HG02970 (cell line): ENCODE data around the gene RAB44.
"Not testable (repeated sequence)": the region's sequence is repeated elsewhere in the genome, so short reads cannot be mapped to it uniquely, and the experiment has no call there.

Experiments used
- ATAC-seq: cut with Tn5 transposase; IDR thresholded peaks from one replicate; pipeline ENCODE4 v1.9.1; 2021; ENCODE audit warnings: mild to moderate bottlenecking, moderate library complexity, moderate number of reproducible peaks; ENCODE audit not compliant: unreplicated experiment, low FRiP score

Gene RAB44, protein sequence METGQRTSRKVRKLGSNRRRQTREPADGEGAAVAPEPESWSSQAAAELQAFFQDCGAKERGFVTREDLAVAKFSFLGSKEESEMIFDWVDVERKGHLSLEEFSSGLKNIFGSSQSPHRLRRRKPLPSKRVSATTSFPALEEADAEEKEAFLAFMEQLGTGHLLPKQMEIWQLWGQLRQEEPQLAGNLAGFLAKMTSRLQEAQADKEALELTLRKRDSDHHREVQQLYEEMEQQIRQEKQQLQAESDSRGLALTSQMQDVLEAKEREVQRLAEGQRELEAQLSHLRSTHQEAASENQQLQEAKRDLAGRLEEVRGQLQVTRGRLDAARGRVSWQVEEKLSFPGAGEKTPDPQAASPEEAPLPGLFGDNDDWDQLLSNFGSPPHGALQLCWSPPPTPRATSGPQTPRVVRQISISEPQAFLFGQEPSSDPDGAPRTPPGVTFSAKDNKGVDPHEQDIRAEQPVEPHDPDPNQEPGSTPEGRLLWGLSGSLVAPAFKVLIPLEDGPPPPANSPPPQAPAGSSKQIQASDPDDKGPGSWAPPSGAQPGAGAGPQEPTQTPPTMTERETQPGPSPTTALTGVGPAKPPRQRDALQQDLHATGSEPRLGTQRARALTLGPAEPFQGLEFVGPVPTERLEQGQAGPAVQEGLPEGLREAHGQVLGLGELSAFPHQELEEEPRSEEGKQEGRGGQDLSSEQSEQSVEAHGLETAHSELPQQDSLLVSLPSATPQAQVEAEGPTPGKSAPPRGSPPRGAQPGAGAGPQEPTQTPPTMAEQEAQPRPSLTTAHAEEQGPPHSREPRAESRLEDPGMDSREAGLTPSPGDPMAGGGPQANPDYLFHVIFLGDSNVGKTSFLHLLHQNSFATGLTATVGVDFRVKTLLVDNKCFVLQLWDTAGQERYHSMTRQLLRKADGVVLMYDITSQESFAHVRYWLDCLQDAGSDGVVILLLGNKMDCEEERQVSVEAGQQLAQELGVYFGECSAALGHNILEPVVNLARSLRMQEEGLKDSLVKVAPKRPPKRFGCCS

DNA sequence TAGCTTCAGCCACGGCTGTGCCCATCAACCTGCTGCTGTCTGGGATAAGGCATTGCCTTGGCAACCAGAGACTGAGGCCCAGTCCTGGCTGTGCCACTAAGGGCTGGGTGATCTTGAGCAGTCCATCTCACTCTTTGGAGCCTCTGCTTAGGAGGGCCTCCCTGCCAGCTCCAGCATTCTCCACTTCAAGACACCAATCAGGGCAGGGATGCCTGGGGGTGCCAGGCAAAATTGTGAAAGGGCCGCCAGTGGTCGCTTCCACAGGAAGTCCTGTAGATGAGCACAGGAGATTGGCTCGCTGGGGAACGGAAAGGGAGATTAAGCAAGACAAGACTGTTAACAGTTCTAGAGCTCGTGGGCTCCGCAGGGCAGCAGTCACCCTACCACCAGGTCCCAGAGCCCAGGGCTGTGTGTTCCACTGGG, at the start of gene RAB44:
Gene RAB44 (plus strand): TSS at position 346 of the 423 bp plus-strand sequence. CDS start 6,410 bp downstream, outside the sequence.
- ATAC-seq = no peak

DNA sequence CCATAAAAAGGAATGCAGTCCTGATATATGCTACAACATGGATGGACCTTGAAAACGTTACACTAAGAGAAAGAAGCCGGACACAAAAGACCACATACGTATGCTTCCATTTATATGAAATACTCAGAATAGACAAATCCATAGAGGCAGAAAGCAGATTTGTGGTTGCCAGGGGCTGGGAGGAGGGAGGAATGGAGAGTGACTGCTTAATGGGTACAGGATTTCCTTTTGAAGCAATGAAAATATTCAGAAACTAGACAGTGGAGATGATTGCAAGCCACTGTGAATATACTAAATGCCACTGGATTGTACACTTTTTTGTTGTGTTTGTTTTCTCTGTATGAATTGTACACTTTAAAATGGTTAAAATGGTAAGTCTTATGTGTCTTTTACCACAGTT, 48.5 kb upstream of the RAB44 start:
- ATAC-seq = no peak

DNA sequence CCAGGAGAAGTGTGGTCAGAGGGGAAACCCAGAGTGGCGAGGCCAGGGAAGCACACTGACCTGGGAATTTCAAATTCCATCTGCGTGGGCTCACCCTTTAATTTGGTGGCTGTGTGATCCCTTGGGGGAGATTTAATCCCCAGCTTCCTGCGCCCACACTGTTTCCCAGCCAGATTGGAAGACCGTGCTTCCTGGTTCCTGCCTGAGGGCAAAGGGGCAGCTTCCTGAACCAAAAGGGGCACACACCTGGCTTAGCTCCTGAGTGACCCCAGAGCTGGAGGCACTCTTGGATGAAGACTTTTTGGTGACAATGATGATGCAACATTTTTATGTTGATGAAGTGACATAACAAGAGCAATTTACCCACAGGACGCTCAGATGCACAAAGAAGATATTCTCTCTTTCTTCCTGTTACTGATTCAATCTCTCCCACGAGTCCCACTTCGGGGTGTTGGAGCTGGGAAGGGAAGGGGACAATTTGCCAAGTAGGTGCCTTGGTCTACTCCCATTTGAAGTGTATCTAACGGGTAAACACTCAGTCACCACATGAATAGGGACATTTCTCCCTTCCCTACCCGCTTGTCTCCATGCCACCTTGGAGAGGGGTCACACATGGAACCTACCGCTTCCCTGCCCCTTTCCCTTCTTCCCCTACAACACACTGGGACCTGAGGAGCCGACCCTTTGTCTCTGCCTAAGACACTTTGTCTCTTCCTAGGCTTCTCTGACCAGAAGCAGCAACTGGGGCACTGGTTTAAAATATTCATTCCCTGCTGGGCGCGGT, 47.7 kb upstream of the RAB44 start:
- ATAC-seq = no peak

DNA sequence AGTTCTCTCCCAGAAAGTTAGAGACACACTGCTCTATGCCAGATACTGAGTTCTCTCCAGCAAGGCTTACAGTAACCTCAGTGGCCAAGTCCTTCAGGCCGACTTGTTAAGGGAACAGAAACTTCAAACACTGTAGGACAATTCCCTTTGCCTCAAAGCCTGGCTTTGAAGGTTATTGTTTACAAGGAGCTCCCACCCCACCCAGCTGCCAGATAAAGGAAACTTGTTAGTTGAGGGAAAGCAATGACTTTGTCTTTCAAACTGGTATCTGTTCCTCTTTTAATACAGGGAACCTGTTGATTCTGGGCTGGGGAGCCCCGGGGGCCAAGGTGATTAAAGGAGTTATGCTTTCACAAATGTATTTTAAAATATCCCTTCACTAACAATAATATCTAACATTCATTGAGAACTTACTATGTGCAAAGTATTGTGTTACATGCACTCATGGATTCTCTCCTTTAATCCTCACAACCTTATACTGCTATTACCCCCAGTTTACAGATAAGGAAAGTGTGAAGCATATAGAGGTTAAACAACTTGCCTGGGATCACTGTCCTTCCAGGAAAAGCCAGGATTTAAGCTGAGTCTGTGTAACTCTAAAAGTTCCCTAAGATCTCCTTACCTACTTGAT, 46.7 kb upstream of the RAB44 start:
- ATAC-seq = no peak

DNA sequence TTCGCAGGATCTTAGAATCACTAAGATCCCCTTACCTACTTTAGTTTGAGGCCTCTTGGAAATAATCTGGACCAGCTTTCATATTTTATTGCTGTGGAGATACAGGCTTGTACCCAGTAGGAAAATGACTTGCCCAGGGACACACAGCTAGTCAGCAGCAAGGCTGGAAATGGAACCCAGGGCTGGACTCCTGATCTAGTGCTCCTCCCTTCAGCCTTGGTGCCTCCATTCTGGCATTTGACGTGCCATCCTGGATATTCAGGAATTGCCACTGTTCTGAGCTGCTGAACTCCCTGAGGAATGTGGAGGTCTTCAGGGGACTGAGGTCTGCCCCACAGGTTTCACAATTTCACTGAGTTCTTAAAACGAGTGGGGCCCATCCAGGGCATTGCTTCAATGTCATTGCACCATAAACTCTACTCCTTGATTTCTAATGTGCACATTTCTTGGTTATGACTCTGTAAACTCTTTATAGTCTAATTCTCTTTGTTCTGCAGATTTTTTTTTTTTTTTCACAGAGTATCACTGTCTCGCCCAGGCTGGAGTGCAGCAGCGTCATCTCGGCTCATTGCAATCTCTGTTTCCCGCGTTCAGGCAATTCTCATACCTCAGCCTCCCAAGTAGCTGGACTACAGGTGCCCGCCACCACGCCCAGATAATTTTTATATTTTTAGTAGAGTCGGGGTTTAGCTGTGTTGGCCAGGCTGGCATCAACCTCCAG, 45.8 kb upstream of the RAB44 start:
- no peak for ATAC-seq

DNA sequence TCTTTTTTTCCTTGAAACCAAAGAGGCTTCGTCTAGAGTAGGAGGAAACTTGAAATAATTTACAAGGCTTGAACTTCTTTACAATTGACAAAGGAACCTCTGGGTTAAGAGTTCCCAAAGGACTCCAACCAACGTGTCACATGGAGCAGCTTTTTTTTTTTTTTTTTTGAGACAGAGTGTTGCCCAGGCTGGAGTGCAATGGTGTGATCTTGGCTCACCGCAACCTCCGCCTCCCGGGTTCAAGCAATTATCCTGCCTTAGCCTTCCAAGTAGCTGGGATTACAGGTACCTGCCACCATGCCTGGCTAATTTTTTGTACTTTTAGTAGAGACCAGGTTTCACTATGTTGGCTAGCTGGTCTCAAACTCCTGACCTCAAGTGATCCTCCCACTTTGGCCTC, 43.2 kb upstream of the RAB44 start:
- ATAC-seq = not testable (repeated sequence)

DNA sequence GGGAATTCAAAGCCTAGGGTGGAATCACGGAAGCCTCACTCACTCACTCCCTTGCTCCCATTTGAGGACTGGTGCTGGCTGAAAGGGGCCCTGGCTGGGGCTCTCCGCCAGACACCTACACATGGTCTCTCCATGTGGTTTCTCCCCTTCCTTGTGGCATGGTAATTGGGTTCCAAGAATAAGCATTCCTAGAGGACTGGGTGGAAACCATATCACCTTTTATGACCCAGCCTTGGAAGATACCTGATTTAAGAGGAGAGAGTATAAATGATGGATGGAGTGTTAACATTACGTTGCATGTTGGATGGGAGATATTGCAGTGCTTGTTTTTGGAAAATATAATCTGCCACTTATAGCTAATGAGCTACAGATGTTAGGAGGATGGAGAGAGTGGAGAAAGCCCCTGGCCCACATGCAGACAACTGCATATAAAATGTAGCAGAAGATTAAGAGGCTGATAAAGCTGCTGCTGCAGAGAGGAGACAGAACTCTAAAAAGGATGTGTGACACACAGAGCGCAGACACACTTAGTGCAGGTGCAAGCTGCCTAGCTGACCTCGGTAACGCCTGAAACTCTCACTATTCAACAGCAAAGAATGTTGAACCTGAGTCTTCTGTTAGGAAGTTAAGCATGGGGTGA, 42.4 kb upstream of the RAB44 start:
- no peak for ATAC-seq

DNA sequence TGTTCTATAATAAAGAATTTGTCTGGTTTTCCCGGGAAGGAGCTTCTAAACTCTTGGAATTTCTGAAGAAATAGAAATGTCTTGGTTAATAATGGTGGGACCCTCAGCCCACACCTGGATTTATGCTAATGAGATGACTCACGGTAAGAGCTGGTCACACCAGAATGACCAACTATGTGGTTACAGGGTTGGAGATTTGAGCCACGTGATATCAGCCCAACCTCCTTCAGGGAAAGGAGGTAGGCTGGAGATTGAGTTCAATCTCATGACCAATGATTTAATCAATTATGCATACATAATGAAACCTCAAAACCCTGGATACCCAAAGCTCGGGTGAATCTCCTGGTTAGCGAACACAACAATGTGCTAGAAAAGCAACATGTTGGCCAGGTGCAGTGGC, 41.2 kb upstream of the RAB44 start:
- ATAC-seq = no peak

DNA sequence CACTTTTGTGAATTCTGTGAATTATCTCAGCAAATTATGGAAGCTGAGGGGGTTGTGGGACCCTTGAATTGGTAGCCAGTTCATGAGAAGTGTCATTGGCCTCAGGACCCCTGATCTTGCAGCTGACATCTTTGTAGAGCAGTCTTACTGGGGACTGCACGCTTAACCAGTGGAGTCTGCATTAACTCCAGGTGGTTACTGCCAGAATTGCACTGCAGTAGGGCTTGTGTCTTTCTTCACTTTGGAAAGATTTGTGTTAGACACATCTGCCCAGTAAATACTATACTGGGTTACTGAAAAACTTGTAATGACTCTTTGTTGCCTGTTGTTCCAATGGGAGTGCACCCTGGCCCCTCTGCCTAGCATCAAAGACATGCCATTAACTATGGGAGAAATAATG, 40.4 kb upstream of the RAB44 start:
- ATAC-seq = no peak

DNA sequence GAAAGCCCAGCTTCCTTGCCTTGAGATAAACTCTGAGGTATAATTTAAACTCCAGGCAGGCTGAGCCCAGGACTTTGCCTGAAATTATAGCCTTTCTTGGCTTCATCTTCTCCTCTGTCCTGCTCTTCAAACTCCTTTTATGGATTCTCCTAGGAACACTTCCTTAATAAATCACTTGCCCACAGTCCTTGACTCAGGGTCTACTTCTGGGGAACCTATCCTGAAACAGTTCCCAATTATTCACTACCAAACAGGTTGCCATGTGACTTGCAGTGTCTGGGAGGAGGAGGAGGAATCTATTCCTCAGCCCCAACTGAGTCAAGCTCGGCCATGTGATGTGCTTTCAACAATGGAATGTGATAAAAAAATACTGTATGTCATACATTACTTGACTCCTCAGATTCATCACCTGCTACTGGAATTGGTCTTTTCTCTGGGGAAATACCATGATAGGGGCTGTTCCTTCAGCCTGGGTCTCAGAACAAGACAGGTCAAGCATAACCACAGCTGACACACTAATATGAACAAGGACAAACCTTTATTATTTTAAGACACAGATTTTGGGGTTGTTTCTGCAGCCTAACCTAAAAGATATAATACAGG, 39.6 kb upstream of the RAB44 start:
- no peak for ATAC-seq

DNA sequence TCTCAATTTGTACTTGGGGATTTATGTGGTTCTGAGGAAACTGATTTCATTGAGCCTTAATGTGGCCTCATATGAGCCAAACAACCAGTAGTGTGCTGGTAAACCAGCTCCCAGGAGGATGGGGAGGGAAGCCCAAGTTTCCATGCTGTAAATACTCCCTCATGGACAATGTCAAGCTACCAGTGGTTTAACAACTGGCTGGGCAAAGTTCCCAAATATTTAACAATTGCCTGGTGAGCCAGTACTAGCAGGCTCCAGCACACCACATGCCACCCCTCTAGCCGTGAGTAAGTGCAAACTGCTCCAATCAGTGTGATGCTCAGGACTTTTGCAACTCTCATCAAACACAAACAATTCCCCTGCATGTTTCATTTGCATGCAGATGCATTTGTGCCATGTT, 38.4 kb upstream of the RAB44 start:
- ATAC-seq = no peak

DNA sequence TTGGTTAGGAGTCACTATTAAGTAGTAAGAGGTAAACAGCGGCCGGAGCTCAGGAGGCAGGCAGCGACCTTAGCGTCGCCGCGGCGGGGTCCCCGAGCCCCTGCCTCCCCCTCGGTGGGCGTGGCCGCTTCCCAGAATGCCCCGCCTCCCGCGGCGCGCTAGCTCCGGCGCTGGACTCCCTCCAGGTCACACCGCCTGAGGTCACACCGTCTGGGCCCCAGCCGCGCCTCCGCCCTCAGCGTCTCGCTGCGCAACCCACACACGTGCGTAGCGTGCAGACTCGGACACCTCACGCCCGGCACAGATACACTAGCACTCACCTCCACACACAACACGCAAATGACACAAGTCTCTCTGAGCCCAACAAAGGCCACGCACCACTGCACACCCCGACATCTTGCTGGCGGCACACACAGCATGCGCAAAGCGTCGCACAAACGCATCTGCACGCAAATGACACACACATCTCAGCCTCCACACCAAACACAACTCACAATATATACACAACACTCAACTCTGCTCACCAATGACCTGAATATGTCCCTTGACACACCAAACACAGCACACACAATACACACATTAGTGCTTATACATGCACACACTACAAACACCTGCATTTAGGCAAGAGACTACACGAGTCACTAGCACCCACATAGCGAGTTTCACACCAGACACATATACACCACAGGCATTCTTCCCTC, 36.7 kb upstream of the RAB44 start:
- no peak for ATAC-seq

DNA sequence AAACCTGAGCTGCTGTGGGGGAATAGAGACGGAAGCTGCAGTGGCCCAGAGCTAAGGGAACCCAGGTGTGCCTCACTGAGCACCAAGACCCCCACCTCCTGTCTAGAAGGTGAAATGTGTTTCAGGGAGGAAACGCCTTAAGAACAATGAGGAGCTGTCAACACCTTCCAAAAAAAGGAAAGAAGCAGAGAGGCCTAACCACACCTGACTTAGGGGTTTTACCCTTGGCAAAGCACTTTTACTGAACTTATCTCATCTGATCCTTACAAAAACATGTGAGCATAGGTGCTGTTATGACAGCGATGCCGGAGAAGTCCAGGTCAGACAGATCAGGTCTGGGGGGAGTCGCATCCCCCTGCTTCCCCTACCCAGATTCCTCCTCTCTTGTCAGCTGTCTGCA, 35.2 kb upstream of the RAB44 start:
- no peak for ATAC-seq

DNA sequence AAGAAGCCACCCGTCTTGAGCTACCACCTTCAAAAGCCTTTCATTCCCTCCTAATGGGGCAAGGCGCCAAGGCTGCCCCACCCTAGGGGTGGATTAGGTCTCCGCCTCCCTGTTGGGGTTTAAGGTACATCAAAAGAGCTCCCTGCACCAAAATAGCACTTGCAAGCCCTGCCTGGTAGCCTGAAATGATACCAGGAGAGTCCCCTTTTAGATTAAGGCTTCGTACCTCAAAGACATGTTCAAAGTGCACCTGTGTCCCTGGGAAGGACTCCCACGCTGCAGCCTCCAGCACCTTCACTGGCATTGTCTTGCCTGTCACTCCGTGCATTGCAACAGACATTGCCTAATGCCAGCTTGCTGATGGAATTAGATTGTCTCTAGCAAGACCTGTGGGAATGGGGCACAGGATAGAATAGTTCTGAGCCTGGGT, 34.8 kb upstream of the RAB44 start:
- ATAC-seq = no peak

DNA sequence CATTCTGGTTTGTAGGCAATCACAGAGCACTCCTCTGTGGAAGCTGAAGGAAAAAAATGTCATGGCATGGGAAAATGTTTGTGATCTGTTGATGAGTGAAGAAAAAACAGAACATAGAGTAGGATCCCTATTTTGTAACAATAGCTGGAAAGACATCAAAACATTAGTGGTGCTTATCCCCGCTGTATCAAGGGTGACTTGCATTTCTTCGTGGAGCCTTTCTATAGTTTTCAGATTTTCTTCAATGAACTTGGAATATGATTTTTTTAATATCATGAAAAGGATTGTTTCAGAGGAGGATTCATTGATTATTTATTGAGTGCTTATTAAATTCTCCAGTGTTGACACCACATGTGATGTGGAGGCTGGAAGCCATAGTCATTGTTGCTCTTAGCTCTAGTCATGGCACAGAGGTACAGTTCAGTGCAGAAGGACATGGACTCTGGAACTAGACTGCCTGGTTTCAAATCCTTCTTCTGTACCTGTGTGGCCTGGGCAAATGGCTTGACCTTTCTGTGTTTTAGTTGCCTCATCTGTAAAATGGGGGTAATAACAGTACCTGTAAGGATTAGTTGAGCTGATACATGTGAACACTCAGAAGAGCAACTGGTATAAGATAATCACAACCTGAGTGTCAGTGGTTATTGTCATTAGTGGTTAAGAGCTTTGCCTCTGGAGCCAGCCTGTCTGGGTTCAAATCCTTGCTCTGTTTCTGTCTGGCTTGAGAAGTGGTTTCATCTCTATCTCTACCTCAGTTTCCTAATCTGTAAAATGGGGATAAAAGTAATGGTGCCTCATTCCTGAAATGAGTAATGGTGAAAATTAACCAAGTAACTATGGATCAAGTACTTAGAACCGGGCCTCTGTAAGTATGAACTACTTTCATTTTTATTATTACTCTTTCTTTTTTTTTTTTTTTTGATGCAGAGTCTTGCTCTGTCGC, 33.9 kb upstream of the RAB44 start:
- ATAC-seq = no peak

DNA sequence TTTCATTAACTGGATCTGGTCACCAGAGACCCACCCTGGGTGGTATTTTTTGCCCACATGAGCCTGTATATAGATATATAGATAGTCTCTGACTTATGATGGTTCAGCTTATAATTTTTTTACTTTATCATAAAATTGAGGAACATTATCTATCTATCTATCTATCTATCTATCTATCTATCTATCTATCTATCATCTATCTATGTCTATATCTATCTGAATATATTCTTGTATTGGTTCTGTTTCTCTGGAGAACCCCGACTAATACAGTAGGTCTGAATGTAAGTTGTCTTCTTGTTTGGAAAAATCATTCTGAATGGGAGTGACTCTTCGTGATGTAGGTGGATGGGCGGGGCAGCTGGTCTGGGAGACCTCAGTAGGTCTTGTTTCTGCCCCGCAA, 32.4 kb upstream of the RAB44 start:
- no peak for ATAC-seq

DNA sequence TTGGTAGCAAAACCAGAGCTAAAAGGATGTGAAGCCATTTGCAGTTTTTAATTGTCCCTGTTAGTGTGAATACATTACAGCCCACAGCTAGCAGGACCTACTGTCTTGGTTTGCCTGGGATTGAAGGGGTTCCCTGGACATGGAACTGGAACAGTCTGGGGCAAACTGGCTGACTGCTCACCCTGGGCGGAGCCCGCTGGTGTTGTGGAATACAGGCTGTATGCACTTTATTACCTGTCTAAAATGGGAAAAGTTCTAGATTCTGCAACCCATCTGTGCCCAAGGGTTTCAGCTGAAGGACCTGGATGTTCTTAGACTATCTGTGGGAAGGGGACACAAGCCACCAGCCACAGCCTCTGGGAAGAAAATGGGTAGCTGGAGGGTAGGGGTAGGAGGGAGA, 31.3 kb upstream of the RAB44 start:
- no peak for ATAC-seq
